ENCODE data around the gene PRICKLE4.

The PRICKLE4 gene

GRCh38 chr6:41774841-41775240 is 5.7 kb upstream of the PRICKLE4 start:
- DNase-seq, result no peak

GRCh38 chr6:41775293-41775882 is 5.2 kb upstream of the PRICKLE4 start:
- DNase-seq, result no peak

GRCh38 chr6:41777551-41778285 is 2.9 kb upstream of the PRICKLE4 start:
- DNase-seq, result no peak

- DNase-seq, result no peak
Observed at GRCh38 chr6:41778895-41779294, 1.7 kb upstream of the PRICKLE4 start.

- DNase-seq, result no peak
Observed at GRCh38 chr6:41779336-41779735, 1.2 kb upstream of the PRICKLE4 start.

GRCh38 chr6:41779788-41780550 is 613 bp upstream of the PRICKLE4 start, which contains the start of gene FRS3:
Gene FRS3 (minus strand): TSS chr6:41779900. CDS start chr6:41776987, 2,913 bp downstream.
- peak; percentile 34 for DNase-seq

- no peak for DNase-seq
Observed at GRCh38 chr6:41781366-41781730, 766 bp downstream of the PRICKLE4 start.

- DNase-seq, result no peak
Observed at GRCh38 chr6:41783106-41783780, 2.7 kb downstream of the PRICKLE4 start.

- DNase-seq, result no peak
Observed at GRCh38 chr6:41784581-41785171, 4.1 kb downstream of the PRICKLE4 start.

- no peak for DNase-seq
Observed at GRCh38 chr6:41785254-41785653, 4.7 kb downstream of the PRICKLE4 start.

- DNase-seq, result no peak
Observed at GRCh38 chr6:41785689-41786450, 5.3 kb downstream of the PRICKLE4 start.

GRCh38 chr6:41786451-41787218 is 6.1 kb downstream of the PRICKLE4 start:
- DNase-seq, result no peak

- DNase-seq, result peak; percentile 24
Observed at GRCh38 chr6:41787219-41787917, 6.8 kb downstream of the PRICKLE4 start, which contains the start of gene TOMM6. Gene TOMM6 (plus strand): TSS chr6:41787694. CDS start chr6:41787698, 4 bp downstream.

- no peak for DNase-seq
Observed at GRCh38 chr6:41789390-41789724, 8.8 kb downstream of the PRICKLE4 start.

GRCh38 chr6:41790045-41790444 is 9.5 kb downstream of the PRICKLE4 start:
- no peak for DNase-seq

- DNase-seq, result no peak
Observed at GRCh38 chr6:41791305-41791704, 10.7 kb downstream of the PRICKLE4 start.

- no peak for DNase-seq
Observed at GRCh38 chr6:41791984-41792383, 11.4 kb downstream of the PRICKLE4 start.

- no peak for DNase-seq
Observed at GRCh38 chr6:41796474-41796873, 15.9 kb downstream of the PRICKLE4 start.

GRCh38 chr6:41798901-41799558 is 18.4 kb downstream of the PRICKLE4 start:
- no peak for DNase-seq

- DNase-seq, result no peak
Observed at GRCh38 chr6:41799559-41799911, 19.0 kb downstream of the PRICKLE4 start.
